ENCODE data around the gene TMEM107.

GRCh38 chr17:8145811-8146210, 30.4 kb downstream of the TMEM107 start:
- TF ChIP-seq CTCF (IDR thresholded peaks at IDR 0.05) (no peak), EP300 (IDR thresholded peaks at IDR 0.05) (no peak)
